Renal cortex interstitium (tissue), 3 donors: ENCODE measurements around the gene RAD23A. TPM values are rescaled to one million over a fixed set of nuclear protein-coding genes. Genes with fewer than 3 reads are reported as not detected.

Experiments used
- polyA plus RNA-seq, 3 donors: library from polyadenylated mRNA; unstranded; fragments of 120-200 nt; gene quantifications; one replicate each; pipeline ENCODE4 v1.2.1, GENCODE V29; 2013; ENCODE audit not compliant: insufficient read length in 3 of 3

RAD23A gene
- polyA plus RNA-seq, 3 donors = 63.4 to 87.5 (median 85.0) TPM

Other genes starting within 250 kb of the RAD23A start
- gene FBXW9, start 249.2 kb upstream of the RAD23A start, polyA plus RNA-seq = 10 to 100 TPM; 12.2 to 17.0 (median 15.1) TPM
- 10 to 100 TPM; 66.7 to 81.9 (median 79.3) TPM for gene TNPO2, start 221.9 kb upstream of the RAD23A start, polyA plus RNA-seq
- 100 to 1,000 TPM; 150 to 204 (median 184) TPM for gene TRIR, start 211.2 kb upstream of the RAD23A start, polyA plus RNA-seq
- gene GET3, start 208.4 kb upstream of the RAD23A start, polyA plus RNA-seq = 10 to 100 TPM; 76.6 to 94.6 (median 82.7) TPM
- gene BEST2, start 194.1 kb upstream of the RAD23A start, polyA plus RNA-seq = under 1 TPM; 0.08 to 0.13 (median 0.09) TPM
- gene HOOK2, start 170.3 kb upstream of the RAD23A start, polyA plus RNA-seq = 10 to 100 TPM; 43.8 to 89.3 (median 56.4) TPM
- 10 to 100 TPM; 32.8 to 50.1 (median 44.2) TPM for gene JUNB, start 154.4 kb upstream of the RAD23A start, polyA plus RNA-seq
- gene PRDX2, start 144.1 kb upstream of the RAD23A start, polyA plus RNA-seq = 100 to 1,000 TPM; 283 to 360 (median 327) TPM
- gene THSD8, start 143.8 kb upstream of the RAD23A start, polyA plus RNA-seq = 1 to 10 TPM; 4.7 to 9.0 (median 6.7) TPM
- 10 to 100 TPM; 29.4 to 44.1 (median 34.0) TPM for gene RNASEH2A, start 139.3 kb upstream of the RAD23A start, polyA plus RNA-seq
- gene RTBDN, start 111.3 kb upstream of the RAD23A start, polyA plus RNA-seq = under 1 TPM in 1 of 3 donors, not detected in 2; 0.14 TPM
- 1 to 10 TPM; 1.0 to 1.3 (median 1.1) TPM for gene MAST1, start 107.3 kb upstream of the RAD23A start, polyA plus RNA-seq
- 10 to 100 TPM; 10.2 to 12.6 (median 11.7) TPM for gene DNASE2, start 64.4 kb upstream of the RAD23A start, polyA plus RNA-seq
- under 1 TPM; 0.27 to 0.59 (median 0.32) TPM for gene KLF1, start 58.7 kb upstream of the RAD23A start, polyA plus RNA-seq
- gene GCDH, start 54.7 kb upstream of the RAD23A start, polyA plus RNA-seq = 10 to 100 TPM; 31.9 to 38.3 (median 33.4) TPM
- 1 to 10 TPM; 3.0 to 4.5 (median 3.1) TPM for gene SYCE2, start 26.6 kb upstream of the RAD23A start, polyA plus RNA-seq
- 10 to 100 TPM; 41.2 to 58.6 (median 52.8) TPM for gene FARSA, start 12.2 kb upstream of the RAD23A start, polyA plus RNA-seq
- gene CALR, start 7.3 kb upstream of the RAD23A start, polyA plus RNA-seq = 100 to 1,000 TPM; 842 to 975 (median 894) TPM
- gene GADD45GIP1, start 11.4 kb downstream of the RAD23A start, polyA plus RNA-seq = 10 to 100 TPM; 27.4 to 45.9 (median 40.6) TPM
- under 1 TPM in 2 of 3 donors, not detected in 1; 0.07 to 0.18 TPM for gene DAND5, start 23.7 kb downstream of the RAD23A start, polyA plus RNA-seq
- gene NFIX, start 49.6 kb downstream of the RAD23A start, polyA plus RNA-seq = 10 to 100 TPM; 12.0 to 21.6 (median 21.3) TPM
- gene LYL1, start 157.0 kb downstream of the RAD23A start, polyA plus RNA-seq = 1 to 10 TPM; 3.9 to 7.8 (median 5.5) TPM
- gene TRMT1, start 170.9 kb downstream of the RAD23A start, polyA plus RNA-seq = 10 to 100 TPM; 37.1 to 39.2 (median 37.2) TPM
- 10 to 100 TPM; 21.2 to 34.0 (median 30.5) TPM for gene NACC1, start 172.4 kb downstream of the RAD23A start, polyA plus RNA-seq
- gene STX10, start 204.5 kb downstream of the RAD23A start, polyA plus RNA-seq = 10 to 100 TPM; 51.2 to 70.8 (median 60.4) TPM
- gene IER2, start 204.5 kb downstream of the RAD23A start, polyA plus RNA-seq = 100 to 1,000 TPM in 2 of 3 donors, 10 to 100 TPM in 1; 97.6 to 118 (median 114) TPM